Endothelial cell of umbilical vein (primary cell): ENCODE measurements around the gene GFPT2. TPM values are rescaled to one million over a fixed set of nuclear protein-coding genes. Genes with fewer than 3 reads are reported as not detected.

Experiments
- BruUV-seq: library from RNA; stranded (reverse); fragments of 400-500 nt; replicated peaks from 2 replicates; lab custom pipeline; 2021; lab: Mats Ljungman, UMichigan
- CTCF ChIA-PET: fragments of 300-600, 350-600 bp; sonication (Branson Sonifier 250); formaldehyde crosslinking; loops from one replicate; lab custom pipeline; 2021; ENCODE audit warnings: antibody characterized with exemption, inconsistent platforms; lab: Charles Lee
- POLR2A ChIA-PET: fragments of 300-600, 350-600 bp; sonication (Branson Sonifier 250); formaldehyde crosslinking; loops from one replicate; lab custom pipeline; 2021; ENCODE audit warnings: antibody characterized with exemption, inconsistent platforms; lab: Charles Lee
- DNase-seq: peaks from one replicate; pipeline ENCODE4 v3.0.0-alpha.2; 2011; ENCODE audit warnings: low read depth, low spot score
- FAIRE-seq: peaks from 2 replicates; lab custom pipeline; 2011; peaks lifted over from hg19 to GRCh38; lab: Jason Lieb, UNC
- H2AFZ ChIP-seq: 2 replicates; pipeline ENCODE4 v1.6.0; 2012; ENCODE audit warnings: low read depth, low read length, control low read depth, inconsistent platforms
- H3K27ac ChIP-seq: 2 replicates; pipeline ENCODE4 v1.5.1; 2011; ENCODE audit warnings: low read depth, mild to moderate bottlenecking, control low read depth, low read length, moderate library complexity; ENCODE audit not compliant: insufficient read depth
- H3K27me3 ChIP-seq, 2 experiments: 2 replicates each; pipeline versions ENCODE4 v1.6.0 to v1.6.1; 2011; ENCODE audit warnings: low read length in 2 of 2, mixed read lengths in 1 of 2; ENCODE audit not compliant: control insufficient read depth in 2 of 2, insufficient read depth in 2 of 2
- H3K36me3 ChIP-seq, 2 experiments: 2 replicates in 1 of 2; 3 replicates in 1 of 2; pipeline ENCODE4 v1.5.1; 2011; ENCODE audit warnings: low read length in 2 of 2, mild to moderate bottlenecking in 1 of 2, moderate library complexity in 1 of 2; ENCODE audit not compliant: control insufficient read depth in 2 of 2, insufficient read depth in 2 of 2; ENCODE audit errors: extremely low read depth in 1 of 2
- H3K4me1 ChIP-seq: 3 replicates; pipeline ENCODE4 v1.5.1; 2011; ENCODE audit warnings: mild to moderate bottlenecking, low read length; ENCODE audit not compliant: control insufficient read depth, insufficient read depth; ENCODE audit errors: extremely low read depth
- H3K4me2 ChIP-seq: 2 replicates; pipeline ENCODE4 v1.6.1; 2011; ENCODE audit warnings: low read length, control low read depth, mixed read lengths; ENCODE audit not compliant: insufficient read depth
- H3K4me3 ChIP-seq, 3 experiments: fragments of 200-600 bp in 1 of 3; sonication (generic), shearing (Covaris generic) in 1 of 3; replicated peaks in 1 of 3; 2 replicates each; pipeline ENCODE4 v1.5.1; 2011 to 2016; ENCODE audit warnings: control low read depth in 3 of 3, low read length in 3 of 3, mild to moderate bottlenecking in 2 of 3, inconsistent platforms in 1 of 3, low read depth in 1 of 3, moderate library complexity in 1 of 3; ENCODE audit not compliant: insufficient read depth in 1 of 3
- H3K79me2 ChIP-seq: 2 replicates; pipeline ENCODE4 v1.6.0; 2012; ENCODE audit warnings: low read length, inconsistent platforms; ENCODE audit not compliant: control insufficient read depth, insufficient read depth
- H3K9ac ChIP-seq: replicated peaks from 2 replicates; pipeline ENCODE3; 2011; ENCODE audit warnings: low read length, control low read depth; ENCODE audit not compliant: insufficient read depth; ENCODE audit errors: extremely low read depth
- H3K9me1 ChIP-seq: replicated peaks from 3 replicates; pipeline ENCODE4 v1.6.0; 2011; ENCODE audit warnings: mild to moderate bottlenecking, low read length; ENCODE audit not compliant: control insufficient read depth, insufficient read depth; ENCODE audit errors: extremely low read depth
- H3K9me3 ChIP-seq: replicated peaks from 2 replicates; pipeline ENCODE4 v1.5.1; 2012; ENCODE audit warnings: low read length, inconsistent platforms; ENCODE audit not compliant: control insufficient read depth, insufficient read depth
- H4K20me1 ChIP-seq: replicated peaks from 2 replicates; pipeline ENCODE3; 2011; ENCODE audit warnings: mild to moderate bottlenecking, low read length; ENCODE audit not compliant: control insufficient read depth, insufficient read depth; ENCODE audit errors: extremely low read depth
- CTCF ChIP-seq, 2 donors: IDR thresholded peaks; 1 replicate in 1 of 2; 2 replicates in 1 of 2; pipeline ENCODE4 v1.5.1; 2011; ENCODE audit warnings: low read length in 2 of 2, mild to moderate bottlenecking in 2 of 2, moderate library complexity in 2 of 2, control low read depth in 1 of 2, inconsistent platforms in 1 of 2, low read depth in 1 of 2; ENCODE audit not compliant: insufficient read depth in 1 of 2; ENCODE audit errors: extremely low read depth in 1 of 2
- EZH2 ChIP-seq: IDR thresholded peaks from 2 replicates; pipeline ENCODE4 v1.6.1; 2012; ENCODE audit warnings: borderline replicate concordance, low read depth, mild to moderate bottlenecking, moderate library complexity, low read length, inconsistent platforms; ENCODE audit not compliant: severe bottlenecking
- FOS ChIP-seq: IDR thresholded peaks from 2 replicates; pipeline ENCODE4 v1.6.1; 2011; ENCODE audit warnings: mild to moderate bottlenecking, low read length, moderate library complexity, borderline replicate concordance; ENCODE audit not compliant: insufficient read depth
- GATA2 ChIP-seq: IDR thresholded peaks from 2 replicates; pipeline ENCODE4 v1.7.0; 2011; ENCODE audit warnings: low read depth, mild to moderate bottlenecking, moderate library complexity, mixed read lengths, low read length; ENCODE audit not compliant: insufficient read length, insufficient read depth
- JUN ChIP-seq: IDR thresholded peaks from 2 replicates; pipeline ENCODE4 v1.6.1; 2011; ENCODE audit warnings: borderline replicate concordance, low read depth; ENCODE audit not compliant: insufficient read length, insufficient read depth
- MYC ChIP-seq: IDR thresholded peaks from one replicate; pipeline ENCODE4 v1.6.1; 2011; ENCODE audit warnings: mild to moderate bottlenecking, low read depth, low read length
- POLR2A ChIP-seq: IDR thresholded peaks from 2 replicates; pipeline ENCODE4 v1.6.1; 2012; ENCODE audit warnings: low read depth, mild to moderate bottlenecking, control low read depth, low read length
- POLR2AphosphoS5 ChIP-seq: IDR thresholded peaks from 2 replicates; pipeline ENCODE4 v1.6.1; 2012; ENCODE audit warnings: low read depth, mild to moderate bottlenecking, control low read depth, low read length, moderate library complexity; ENCODE audit not compliant: insufficient read depth
- dilution Hi-C: fragments of 300-500 bp; cut with MboI; formaldehyde crosslinking; loops from one replicate; pipeline ENCODE4 v1.15.0; 2019; ENCODE audit warnings: low sequenced_read_pairs; ENCODE audit not compliant: extremely low pct_ligation_motif_present
- intact Hi-C: fragments of 100-400 bp; cut with micrococcal nuclease; formaldehyde crosslinking; loops from one replicate; pipeline ENCODE4 v1.10.0; 2022
- polyA plus RNA-seq, 4 experiments: library from polyadenylated mRNA; depleted of rRNA in 3 of 4; stranded (reverse) in 3 of 4; unstranded in 1 of 4; fragments of >200 nt; gene quantifications; 2 replicates each; pipeline versions ENCODE4 v1.2.1 to v1.2.3, GENCODE V29; 2011 to 2012; ENCODE audit warnings: missing spikeins in 1 of 4
- total RNA-seq: library from RNA; stranded (reverse); gene quantifications from 2 replicates; pipeline ENCODE4 v1.2.3, GENCODE V29; 2021
- TF ChIP-seq, protein P1 (sequence below): IDR thresholded peaks from 2 replicates; pipeline ENCODE4 v1.6.1; 2011; ENCODE audit not compliant: insufficient read depth, insufficient read length

GFPT2 gene
- total and polyA plus RNA-seq, 2 donors (not counting 3 experiments of a cell fraction or from before 2014, with no cell fraction given): 4.3 to 4.5 TPM

GRCh38 chr5:180329138-180329435 lies 24.0 kb downstream of the GFPT2 start:
- Histone ChIP-seq H3K9me1 (no peaks in the 10 kb centered on the region), H3K9ac (no peak overlapping the region), H2AFZ (no peak overlapping the region), H3K4me1 (peaks cover 9% of the 10 kb centered on the region), H3K4me3 (no peak overlapping the region), H3K79me2 (no peaks in the 10 kb centered on the region), H3K36me3 (no peaks in the 10 kb centered on the region), H4K20me1 (no peaks in the 10 kb centered on the region), H3K27me3 (no peaks in the 10 kb centered on the region), H3K9me3 (no peaks in the 10 kb centered on the region), H3K27ac (no peak overlapping the region), H3K4me2 (no peak overlapping the region)
- intact Hi-C loops: loop anchor here (2.0 kb wide), 2 partner anchors 120 to 128 kb away; partner anchors contain the start of gene RASGEF1C
- BruUV-seq: no TSS peak
- TF ChIP-seq FOS (no peak), POLR2AphosphoS5 (no peak), CTCF (IDR thresholded peaks at IDR 0.05; ENCODE audit: extremely low read depth in 1 of 2, insufficient read depth in 1 of 2, low read depth in 1 of 2, low read length in 2 of 2) (no peak), JUN (no peak), POLR2A (no peak), GATA2 (no peak), EZH2 (no peak), MYC (no peak)
- TF ChIP-seq, protein P1, sequence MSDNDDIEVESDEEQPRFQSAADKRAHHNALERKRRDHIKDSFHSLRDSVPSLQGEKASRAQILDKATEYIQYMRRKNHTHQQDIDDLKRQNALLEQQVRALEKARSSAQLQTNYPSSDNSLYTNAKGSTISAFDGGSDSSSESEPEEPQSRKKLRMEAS: no peak
- CTCF ChIA-PET: interaction anchor here (0.6 to 3.4 kb wide), 52 partner anchors 10 to 373 kb away, joined by 3 to 52 read pairs (median 4); partner anchors contain the start of genes GFPT2, MAPK9 and RASGEF1C
- no peak for FAIRE-seq
- POLR2A ChIA-PET: no interaction called here
- no peak for DNase-seq
- dilution Hi-C loops: no loop called here
